ENCODE data around the gene SPARC. TPM values are rescaled to one million over a fixed set of nuclear protein-coding genes. Genes with fewer than 3 reads are reported as not detected.

SPARC gene
- polyA plus RNA-seq, 1 of the 3 experiments (the other 2 are of a cell fraction): 1,115 TPM

GRCh38 chr5:151648988-151649387 lies 37.7 kb downstream of the SPARC start (continued):
- TF ChIP-seq PBX3 (IDR thresholded peaks at IDR 0.05): no peak

GRCh38 chr5:151648089-151648488 lies 38.6 kb downstream of the SPARC start:
- Histone ChIP-seq H3K9me3 (no peaks in the 10 kb centered on the region), H3K27me3 (ENCODE audit: insufficient read depth) (peaks cover 5% of the 10 kb centered on the region; the same call in 1 of the 2 replicates), H3F3A (replicated peaks; ENCODE audit: insufficient read depth) (no peaks in the 10 kb centered on the region), H3K4me3 (ENCODE audit: low read depth in 2 of 2, low read length in 1 of 2) (no peak overlapping the region), H3K36me3 (replicated peaks in 1 of 2; ENCODE audit: control insufficient read depth in 1 of 2, insufficient read depth in 2 of 2, low read length in 1 of 2) (no peaks in the 10 kb centered on the region), H3K4me2 (no peak overlapping the region), H4K20me1 (ENCODE audit: insufficient read depth) (no peaks in the 10 kb centered on the region), H2AFZ (ENCODE audit: low read depth) (no peak overlapping the region), H3K9me2 (no peaks in the 10 kb centered on the region), H3K9ac (no peak overlapping the region), H3K27ac (ENCODE audit: low read depth in 2 of 2, low read length in 1 of 2) (no peak overlapping the region), H3K79me2 (ENCODE audit: insufficient read depth) (no peaks in the 10 kb centered on the region), H3K4me1 (ENCODE audit: control insufficient read depth in 1 of 2, insufficient read depth in 2 of 2, low read depth in 1 of 2, low read length in 1 of 2) (no peaks in the 10 kb centered on the region)
- 79% methylated on average over 2 of the region's 2 CpGs for WGBS (ENCODE audit: low lambda C conversion rate)
- POLR2A ChIA-PET: no interaction called here
- CTCF ChIA-PET: interaction anchor here (0.7 to 10.7 kb wide), 4 partner anchors 11 to 200 kb away, joined by 3 to 162 read pairs (median 11); partner anchors contain the start of gene SLC36A1
- TF ChIP-seq NFIC (IDR thresholded peaks at IDR 0.05; ENCODE audit: borderline replicate concordance) (no peak), TEAD4 (IDR thresholded peaks at IDR 0.05; ENCODE audit: borderline replicate concordance, insufficient read depth) (no peak), ZBTB33 (IDR thresholded peaks at IDR 0.05; ENCODE audit: borderline replicate concordance, low read depth) (no peak), FOXJ3 (CRISPR knock-in tag; IDR thresholded peaks at IDR 0.05) (no peak), PBX3 (IDR thresholded peaks at IDR 0.05) (no peak), MEF2A (IDR thresholded peaks at IDR 0.05; ENCODE audit: borderline replicate concordance, low read depth) (no peak)
- TF ChIP-seq, protein P1, sequence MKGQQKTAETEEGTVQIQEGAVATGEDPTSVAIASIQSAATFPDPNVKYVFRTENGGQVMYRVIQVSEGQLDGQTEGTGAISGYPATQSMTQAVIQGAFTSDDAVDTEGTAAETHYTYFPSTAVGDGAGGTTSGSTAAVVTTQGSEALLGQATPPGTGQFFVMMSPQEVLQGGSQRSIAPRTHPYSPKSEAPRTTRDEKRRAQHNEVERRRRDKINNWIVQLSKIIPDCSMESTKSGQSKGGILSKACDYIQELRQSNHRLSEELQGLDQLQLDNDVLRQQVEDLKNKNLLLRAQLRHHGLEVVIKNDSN (IDR thresholded peaks at IDR 0.05; ENCODE audit: borderline replicate concordance, low read depth): no peak
- TF ChIP-seq, protein P2, sequence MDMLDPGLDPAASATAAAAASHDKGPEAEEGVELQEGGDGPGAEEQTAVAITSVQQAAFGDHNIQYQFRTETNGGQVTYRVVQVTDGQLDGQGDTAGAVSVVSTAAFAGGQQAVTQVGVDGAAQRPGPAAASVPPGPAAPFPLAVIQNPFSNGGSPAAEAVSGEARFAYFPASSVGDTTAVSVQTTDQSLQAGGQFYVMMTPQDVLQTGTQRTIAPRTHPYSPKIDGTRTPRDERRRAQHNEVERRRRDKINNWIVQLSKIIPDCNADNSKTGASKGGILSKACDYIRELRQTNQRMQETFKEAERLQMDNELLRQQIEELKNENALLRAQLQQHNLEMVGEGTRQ (IDR thresholded peaks at IDR 0.05; ENCODE audit: borderline replicate concordance, low read depth, low read length): no peak
- no peak for DNase-seq
